HepG2 (cell line): Measurements from ENCODE around the gene KRCC1. TPM values are rescaled to one million over a fixed set of nuclear protein-coding genes. Genes with fewer than 3 reads are reported as not detected.

Experiments used
- ASH2L ChIP-seq: fragments of 300-600, 200-600 bp; sonication (generic); IDR thresholded peaks from 2 replicates; pipeline ENCODE4 v1.7.0; 2017; ENCODE audit warnings: low read depth, mild to moderate bottlenecking, moderate library complexity, mixed read lengths, low read length; ENCODE audit not compliant: insufficient read length
- BCL6 ChIP-seq: IDR thresholded peaks from 2 replicates; pipeline ENCODE4 v1.6.1; 2016; ENCODE audit warnings: missing genetic modification reagents, missing compliant biosample characterization
- BRF2 ChIP-seq: sonication (generic); formaldehyde crosslinking; IDR thresholded peaks from 2 replicates; pipeline ENCODE4 v1.8.1; 2022; ENCODE audit warnings: mild to moderate bottlenecking, missing genetic modification reagents
- HDAC6 ChIP-seq: fragments of 200-600 bp; sonication (generic); IDR thresholded peaks from 2 replicates; pipeline ENCODE4 v1.7.0; 2017; ENCODE audit warnings: mild to moderate bottlenecking, antibody characterized with exemption, low read length, low read depth
- HMGXB3 ChIP-seq: sonication (generic); formaldehyde crosslinking; IDR thresholded peaks from 2 replicates; pipeline ENCODE4 v1.4.0; 2020; ENCODE audit warnings: missing genetic modification reagents, borderline replicate concordance
- KDM5B ChIP-seq: sonication (generic); formaldehyde crosslinking; IDR thresholded peaks from 2 replicates; pipeline ENCODE4 v1.4.0; 2020; ENCODE audit warnings: missing genetic modification reagents, mild to moderate bottlenecking, borderline replicate concordance
- KMT2A ChIP-seq: sonication (generic); formaldehyde crosslinking; IDR thresholded peaks from 2 replicates; pipeline ENCODE4 v1.4.0; 2020; ENCODE audit warnings: missing genetic modification reagents
- KMT2B ChIP-seq: IDR thresholded peaks from 2 replicates; pipeline ENCODE4 v1.6.1; 2016; ENCODE audit warnings: missing genetic modification reagents, missing compliant biosample characterization
- POGZ ChIP-seq: sonication (generic); formaldehyde crosslinking; IDR thresholded peaks from 2 replicates; pipeline ENCODE4 v1.4.0; 2020; ENCODE audit warnings: mild to moderate bottlenecking, missing genetic modification reagents
- POLR2G ChIP-seq: fragments of 200-400 bp; formaldehyde crosslinking; IDR thresholded peaks from 2 replicates; pipeline ENCODE4 v1.6.1; 2018; ENCODE audit warnings: mild to moderate bottlenecking, low read depth, low read length, moderate library complexity
- PPARG ChIP-seq: conservative IDR thresholded peaks from 2 replicates; pipeline ENCODE4 v1.6.1; 2016; ENCODE audit warnings: missing biosample characterization, missing genetic modification reagents
- RFX1 ChIP-seq: fragments of 450-650 bp; IDR thresholded peaks from 2 replicates; pipeline ENCODE4 v1.6.1; 2017
- RFX5 ChIP-seq: IDR thresholded peaks from 2 replicates; pipeline ENCODE4 v1.6.1; 2011; ENCODE audit warnings: low read depth, low read length, improper control_type of control experiment
- ZFP36L2 ChIP-seq: sonication (generic); formaldehyde crosslinking; IDR thresholded peaks from 2 replicates; pipeline ENCODE4 v1.4.0; 2020; ENCODE audit warnings: missing genetic modification reagents
- ZNF224 ChIP-seq: sonication (generic); formaldehyde crosslinking; IDR thresholded peaks from 2 replicates; pipeline ENCODE4 v1.5.0; 2020; ENCODE audit warnings: mild to moderate bottlenecking, missing genetic modification reagents
- ZNF451 ChIP-seq: sonication (generic); formaldehyde crosslinking; IDR thresholded peaks from 2 replicates; pipeline ENCODE4 v1.5.0; 2020; ENCODE audit warnings: mild to moderate bottlenecking, missing genetic modification reagents
- ZNF512 ChIP-seq: sonication (generic); formaldehyde crosslinking; IDR thresholded peaks from 2 replicates; pipeline ENCODE4 v1.4.0; 2020; ENCODE audit warnings: mild to moderate bottlenecking, missing genetic modification reagents
- ZNF580 ChIP-seq: IDR thresholded peaks from 2 replicates; pipeline ENCODE4 v1.6.1; 2016; ENCODE audit warnings: low read depth, borderline replicate concordance
- ZNF629 ChIP-seq: sonication (generic); formaldehyde crosslinking; conservative IDR thresholded peaks from 2 replicates; pipeline ENCODE4 v1.5.0; 2020; ENCODE audit warnings: missing genetic modification reagents
- ZSCAN5A ChIP-seq: sonication (generic); formaldehyde crosslinking; IDR thresholded peaks from 2 replicates; pipeline ENCODE4 v1.8.0; 2022; ENCODE audit warnings: mild to moderate bottlenecking, missing genetic modification reagents, borderline replicate concordance
- polyA plus RNA-seq, 8 experiments: library from polyadenylated mRNA; depleted of rRNA in 3 of 8; stranded (reverse) in 7 of 8; unstranded in 1 of 8; fragments of >200 nt; fragmentation: Illumina TruSeq in 4 of 8; extraction: Trizol in 4 of 8; gene quantifications; 2 replicates each; pipeline versions ENCODE4 v1.2.1 to v1.2.3, GENCODE V29; 2011 to 2016; ENCODE audit warnings: low read depth in 4 of 8, missing spikeins in 1 of 8, mixed read lengths in 1 of 8; ENCODE audit not compliant: insufficient read depth in 1 of 8
- total RNA-seq, 5 experiments: library from RNA; depleted of rRNA; stranded (reverse); fragments of >200 nt; fragmentation: Illumina TruSeq; extraction: Trizol; gene quantifications; 2 replicates each; pipeline ENCODE4 v1.2.3, GENCODE V29; 2016; ENCODE audit warnings: low read depth in 1 of 5

The KRCC1 gene
- total and polyA plus RNA-seq, 2 of the 13 experiments (the other 11 are each of a cell fraction or from before 2014, with no cell fraction given) = 6.5 to 7.7 TPM

- peak; percentile 69; the same call in 1 of the 2 replicates for TF ChIP-seq POGZ (CRISPR knock-in tag)
- peak; percentile 58 for TF ChIP-seq ASH2L
- peak; percentile 72; the same call in 1 of the 2 replicates for TF ChIP-seq HDAC6
- TF ChIP-seq ZNF224 (CRISPR knock-in tag) = peak; percentile 65; the same call in 1 of the 2 replicates
- TF ChIP-seq ZNF580 (CRISPR knock-in tag) = peak; percentile 69; the same call in 1 of the 2 replicates
- TF ChIP-seq RFX1 = no peak
- no peak for TF ChIP-seq ZFP36L2 (CRISPR knock-in tag)
- TF ChIP-seq ZSCAN5A (CRISPR knock-in tag) = peak; percentile 78; the same call in 1 of the 2 replicates
- 0 out of 2 replicates have a peak, but pooled peaks have one; percentile 0 for TF ChIP-seq KDM5B (CRISPR knock-in tag)
- peak; percentile 54 for TF ChIP-seq KMT2A
- no peak; the same call in 1 of the 2 replicates for TF ChIP-seq ZNF451 (CRISPR knock-in tag)
- no peak for TF ChIP-seq ZNF512 (CRISPR knock-in tag)
- peak; percentile 85; the same call in 1 of the 2 replicates for TF ChIP-seq PPARG
- TF ChIP-seq BRF2 (CRISPR knock-in tag) = peak; percentile 78; the same call in 1 of the 2 replicates
- peak; percentile 18; the same call in 1 of the 2 replicates for TF ChIP-seq ZNF629 (CRISPR knock-in tag)
- TF ChIP-seq RFX5 = no peak
- TF ChIP-seq POLR2G = peak; percentile 99
- TF ChIP-seq HMGXB3 (CRISPR knock-in tag) = peak; percentile 89; the same call in 1 of the 2 replicates
- TF ChIP-seq KMT2B (CRISPR knock-in tag) = peak; percentile 87
- TF ChIP-seq BCL6 (CRISPR knock-in tag) = peak; percentile 70
Observed at GRCh38 chr2:88016086-88016959, 39.3 kb downstream of the KRCC1 start, which contains the start of gene RNU2-63P (continued).
